Kidney capillary endothelial cell (primary cell): ENCODE data around the gene ZNF554.

Experiments
- DNase-seq: peaks from one replicate; pipeline ENCODE4 v3.0.0-alpha.2; 2018; ENCODE audit warnings: low spot score

The ZNF554 gene

GRCh38 chr19:2819540-2820111 is at the start of gene ZNF554:
TSS of gene ZNF554 (plus strand) at chr19:2819868. CDS start at chr19:2820072, 204 bp downstream.
- DNase-seq: peak; percentile 95

DNA sequence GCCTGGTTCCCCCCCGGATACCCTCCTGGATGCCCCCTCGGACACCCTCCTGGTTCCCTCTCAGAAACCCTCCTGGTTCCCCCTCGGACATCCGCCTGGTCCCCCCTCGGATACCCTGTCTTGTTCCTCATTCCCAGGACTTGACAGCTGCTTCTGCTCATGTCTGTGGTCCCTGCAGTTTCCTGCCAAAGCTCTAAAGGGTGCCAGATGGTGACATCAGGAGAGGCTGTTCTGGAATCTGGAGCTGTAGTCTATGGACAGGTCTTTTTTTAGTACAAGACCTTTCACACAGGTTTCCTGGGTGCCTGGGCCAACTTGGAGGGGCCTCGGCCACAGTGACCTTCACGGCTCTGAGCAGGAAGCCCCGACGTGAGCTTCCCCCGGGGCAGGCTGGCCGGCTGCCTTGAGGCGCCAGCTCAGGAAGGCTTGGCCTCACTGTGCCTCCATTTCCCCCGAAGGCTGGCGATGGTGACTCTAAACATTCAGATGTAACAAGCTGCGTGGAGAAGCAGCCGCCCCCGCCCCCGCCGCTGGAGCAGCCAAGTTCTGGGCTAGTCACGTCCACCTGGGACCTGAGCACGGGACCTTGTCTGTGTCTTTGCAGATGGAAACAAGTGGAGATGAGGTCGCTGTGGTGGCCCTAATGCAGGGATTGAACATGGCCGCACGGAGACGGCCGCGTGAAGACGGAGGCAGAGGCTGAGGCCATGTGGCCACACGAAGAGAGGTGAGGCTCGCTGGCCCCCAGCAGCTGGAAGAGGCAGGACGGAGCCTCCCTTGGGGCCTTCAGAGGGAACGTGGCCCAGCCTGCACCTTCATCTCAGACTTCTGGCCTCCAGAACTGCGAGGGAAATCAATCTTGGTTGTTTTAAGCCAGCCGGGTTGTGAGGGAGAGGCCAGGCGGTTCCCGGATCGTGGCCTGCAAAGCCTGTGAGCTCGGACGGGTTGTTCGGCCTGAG is 49.3 kb upstream of the ZNF554 start:
- no peak for DNase-seq

GRCh38 chr19:2771786-2772674 is 47.6 kb upstream of the ZNF554 start:
- no peak for DNase-seq

GRCh38 chr19:2774083-2774679 is 45.5 kb upstream of the ZNF554 start:
- no peak for DNase-seq

DNA sequence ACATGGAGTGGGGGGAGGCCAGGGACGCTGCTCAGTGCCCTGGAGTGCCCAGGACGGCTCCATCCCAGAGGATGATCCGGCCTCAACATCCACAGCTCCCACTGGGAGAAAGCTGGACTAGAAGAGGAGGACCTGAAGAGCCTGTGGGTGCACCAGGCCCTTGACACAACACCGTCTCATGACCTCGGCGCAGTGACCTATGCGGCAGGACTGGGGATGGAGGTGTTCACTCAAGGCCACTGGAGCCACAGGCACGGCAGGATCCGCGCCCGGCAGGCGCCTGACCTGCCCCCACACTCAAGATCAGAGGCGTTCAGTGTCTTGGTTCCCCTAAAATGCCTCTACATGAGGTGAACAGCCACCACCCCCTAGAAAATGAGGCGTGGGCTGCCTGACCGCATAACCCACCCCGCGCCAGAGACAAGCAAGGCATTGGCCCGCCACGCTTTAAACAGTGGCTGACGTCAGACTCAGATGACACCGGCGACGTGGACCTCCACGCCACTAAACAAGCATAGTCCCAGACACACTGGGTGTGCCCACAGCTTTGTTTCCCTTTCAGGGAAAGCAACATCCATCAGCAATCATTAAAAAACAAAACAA is 44.6 kb upstream of the ZNF554 start:
- DNase-seq: no peak

DNA sequence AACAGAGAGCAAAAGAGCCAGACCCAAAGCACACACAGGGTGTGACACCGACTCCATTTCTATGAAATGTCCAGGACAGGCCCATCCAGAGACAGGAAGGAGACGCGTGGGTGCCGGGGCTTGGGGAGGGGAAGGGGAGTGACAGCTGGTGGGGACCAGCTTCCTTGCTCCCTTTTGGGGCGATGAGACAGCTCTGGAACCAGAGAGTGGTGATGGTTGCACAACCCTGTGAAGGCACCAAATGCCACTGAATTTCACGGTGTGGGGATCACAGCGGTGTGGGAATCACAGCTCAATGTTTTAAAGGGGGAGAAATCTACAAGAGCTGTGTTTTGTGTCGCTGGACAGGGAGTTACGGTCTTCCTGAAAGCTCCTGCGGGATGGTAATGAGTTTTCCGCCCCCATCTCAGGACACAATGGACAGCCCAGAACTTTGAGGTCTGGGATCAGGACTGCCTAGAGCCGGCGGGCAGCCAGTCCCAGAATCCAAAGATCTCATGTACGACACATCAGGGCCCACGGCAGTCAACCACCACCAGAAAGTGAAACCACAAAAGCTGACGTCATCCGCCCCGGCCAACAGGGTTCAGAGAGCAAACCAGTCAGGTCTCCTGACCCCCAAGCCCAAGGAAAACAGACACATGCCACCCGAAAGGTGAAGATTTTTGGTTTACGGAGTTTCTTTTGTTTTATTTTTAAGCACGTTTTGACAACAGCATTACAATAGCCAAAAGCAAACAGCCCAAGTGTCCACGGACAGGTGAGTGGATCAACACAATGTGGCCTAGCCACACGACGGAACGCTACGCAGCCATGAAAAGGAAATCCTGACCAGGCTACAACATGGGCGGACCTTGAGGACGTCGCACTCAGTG is 43.9 kb upstream of the ZNF554 start:
- peak; percentile 44 for DNase-seq

DNA sequence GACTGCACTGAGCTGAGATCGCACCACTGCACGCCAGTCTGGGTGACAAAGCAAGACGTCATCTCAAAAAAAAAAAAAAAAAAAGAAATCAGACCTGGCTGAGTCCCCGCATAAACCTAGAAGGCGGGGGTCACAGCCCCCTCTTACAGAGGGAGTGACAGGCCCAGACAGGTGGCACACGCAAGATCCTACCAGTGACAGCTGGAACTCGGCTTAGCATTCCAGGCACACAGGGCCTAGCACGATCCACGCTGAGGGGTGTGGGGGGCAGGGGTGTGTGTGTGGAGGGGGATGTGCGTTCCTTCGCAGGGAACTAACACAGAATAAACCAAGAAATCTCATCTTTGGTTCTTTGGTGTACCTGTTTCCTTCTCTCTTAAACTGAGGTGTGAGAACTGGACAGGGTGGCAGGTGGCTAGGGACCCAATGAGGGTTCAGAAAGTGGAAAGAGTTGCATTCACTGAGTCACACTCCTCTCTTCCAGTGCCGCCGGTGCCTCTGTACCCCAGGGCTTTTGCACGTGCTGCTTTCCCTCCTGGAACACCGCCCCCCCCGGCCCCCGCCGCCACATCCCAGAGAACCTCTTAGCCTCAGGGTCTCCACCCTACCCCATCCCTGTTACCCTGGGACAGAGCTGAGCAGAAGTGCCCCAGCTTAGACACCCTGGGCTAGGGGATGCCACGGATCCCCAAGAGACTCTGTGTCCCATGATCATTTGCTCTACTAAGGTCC is 41.5 kb upstream of the ZNF554 start:
- DNase-seq: no peak

DNA sequence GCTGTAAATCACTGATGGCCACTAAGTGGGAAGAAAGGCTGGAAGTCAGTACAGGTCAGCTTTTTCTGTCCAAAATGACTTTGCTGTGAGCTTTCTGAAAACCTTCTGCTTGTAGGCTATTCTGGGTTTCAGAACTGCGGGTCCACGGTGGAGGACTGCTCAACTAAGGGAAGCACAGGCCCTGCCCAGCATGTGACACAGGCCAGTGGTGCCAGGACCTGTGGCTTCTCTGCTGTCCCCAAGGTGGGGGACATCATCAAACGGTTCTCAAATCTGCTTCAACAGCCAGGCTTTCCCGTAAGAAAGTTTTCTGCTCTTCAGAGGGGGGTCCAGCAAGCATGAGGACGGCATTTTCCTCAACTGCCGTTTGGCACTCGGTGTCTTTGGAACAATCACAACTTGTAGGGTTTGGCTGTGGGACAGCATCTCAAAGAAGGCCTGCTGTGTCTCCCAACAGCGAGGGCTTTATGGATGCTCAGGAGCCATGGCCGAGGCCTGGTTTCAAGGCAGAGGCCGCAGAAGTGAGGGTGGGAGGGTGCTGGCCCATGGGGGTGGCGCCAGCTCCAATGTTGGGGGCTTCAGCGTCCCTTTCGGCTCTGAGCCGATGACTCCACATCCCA is 40.4 kb upstream of the ZNF554 start:
- no peak for DNase-seq

- DNase-seq: no peak
These were observed 39.4 kb upstream of the ZNF554 start for GRCh38 chr19:2780284-2780683.

- DNase-seq: peak; percentile 2
These were observed 37.2 kb upstream of the ZNF554 start for GRCh38 chr19:2782329-2782935.

DNA sequence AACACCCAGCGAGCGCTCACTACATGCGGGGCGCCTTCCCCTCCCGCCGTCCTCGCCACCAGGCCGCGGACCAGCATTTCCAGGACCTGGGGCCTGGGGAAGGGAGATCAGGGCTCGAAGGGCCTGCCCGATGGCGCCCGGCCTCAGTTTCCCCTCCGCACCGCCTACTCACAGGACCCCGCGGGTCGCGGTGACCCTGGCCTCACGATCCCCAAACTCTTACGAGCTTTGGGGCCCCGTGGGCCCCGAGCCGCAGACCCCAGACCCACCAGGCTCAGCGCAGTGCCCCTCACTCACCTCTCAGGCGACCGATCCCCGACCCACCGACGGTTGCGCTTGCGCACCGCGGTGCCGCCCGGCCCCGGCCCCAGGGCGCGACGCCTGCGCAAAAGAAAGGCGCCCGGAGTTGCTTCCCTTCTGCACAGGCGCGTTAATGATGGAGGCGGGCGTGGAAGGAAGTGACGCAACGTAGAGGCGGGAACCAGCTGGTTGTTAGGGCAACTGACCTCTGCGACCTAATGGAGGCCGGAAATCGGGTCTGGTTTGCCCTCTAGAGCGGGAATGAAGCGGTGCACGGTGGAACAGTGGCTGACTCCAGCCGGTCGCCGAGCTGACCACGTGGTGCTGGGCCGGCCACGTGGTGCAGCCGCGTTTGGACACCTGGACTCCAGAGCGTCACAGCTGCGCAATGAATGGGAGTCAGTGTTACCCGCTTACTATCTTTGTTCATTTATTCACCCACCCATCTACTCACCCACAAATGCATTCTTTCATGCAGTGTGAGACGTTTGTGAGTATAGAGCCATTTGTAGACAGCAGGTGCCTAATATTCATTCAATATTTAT is 36.5 kb upstream of the ZNF554 start, which contains the start of gene SGTA:
TSS of gene SGTA (minus strand) at position 338 of the 845 bp plus-strand sequence. CDS start 14,205 bp downstream, outside the sequence.
- peak; percentile 98 for DNase-seq

- no peak for DNase-seq
These were observed 35.9 kb upstream of the ZNF554 start for GRCh38 chr19:2783781-2784145.

DNA sequence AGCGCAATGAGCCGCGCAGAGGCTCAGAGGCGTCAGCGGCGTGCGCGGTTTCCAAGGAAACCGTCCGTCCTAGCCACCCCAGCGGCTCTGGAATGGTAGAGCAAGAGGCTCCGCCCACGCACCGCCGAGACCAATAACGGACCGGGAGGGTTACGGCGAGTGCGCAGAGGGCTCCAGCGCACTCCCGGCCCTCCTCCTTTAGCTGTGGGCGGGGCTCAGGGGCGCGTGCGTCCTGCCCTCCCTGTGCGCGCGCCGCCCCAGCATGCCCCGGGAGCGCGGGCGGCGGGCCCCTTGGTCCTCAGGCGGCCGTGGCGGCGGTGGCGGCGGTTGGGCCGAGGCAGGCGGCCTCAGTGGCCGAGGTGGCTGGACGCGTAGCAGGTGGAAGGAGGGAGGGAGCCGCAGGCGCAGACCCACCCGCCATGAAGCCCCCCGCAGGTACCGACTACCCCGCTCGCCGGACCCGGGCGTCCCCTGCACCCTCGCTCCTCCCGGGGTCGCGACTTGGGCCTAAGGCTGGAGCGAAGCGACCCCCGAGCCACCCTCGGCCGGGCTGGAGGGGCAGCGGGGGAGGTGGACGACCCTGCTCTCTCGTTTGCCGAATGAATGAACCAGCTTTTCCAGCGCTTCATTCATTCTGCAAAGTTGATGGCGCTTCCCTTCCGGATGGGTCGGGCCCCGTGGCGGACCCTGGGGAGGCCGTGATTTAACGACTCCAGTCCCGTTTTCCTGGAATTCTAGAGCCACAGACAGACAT is 34.2 kb upstream of the ZNF554 start, which contains the start of gene THOP1:
TSS of gene THOP1 (plus strand) at position 260 of the 754 bp plus-strand sequence. CDS start at position 420, 160 bp downstream.
- peak; percentile 99 for DNase-seq

DNA sequence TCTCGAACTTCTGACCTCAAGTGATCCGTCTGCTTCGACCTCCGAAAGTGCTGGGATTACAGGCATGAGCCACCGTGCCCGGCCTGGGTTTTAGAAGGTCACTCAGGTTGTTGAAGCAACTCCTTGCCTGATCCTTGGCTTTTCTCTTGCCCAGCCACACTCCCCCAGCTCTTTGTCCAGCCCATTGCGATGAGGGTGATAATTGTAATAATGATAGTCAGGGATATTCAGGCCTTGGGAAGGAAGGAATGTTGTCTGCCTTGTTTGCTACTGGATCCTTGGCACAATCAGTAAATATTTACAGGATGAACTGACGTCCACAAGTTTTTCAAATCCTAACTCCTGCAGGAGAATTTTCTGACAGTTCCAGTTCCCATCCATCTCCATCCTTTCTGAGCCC is 32.6 kb upstream of the ZNF554 start:
- DNase-seq: no peak

- DNase-seq: no peak
These were observed 31.4 kb upstream of the ZNF554 start for GRCh38 chr19:2788237-2788636.

DNA sequence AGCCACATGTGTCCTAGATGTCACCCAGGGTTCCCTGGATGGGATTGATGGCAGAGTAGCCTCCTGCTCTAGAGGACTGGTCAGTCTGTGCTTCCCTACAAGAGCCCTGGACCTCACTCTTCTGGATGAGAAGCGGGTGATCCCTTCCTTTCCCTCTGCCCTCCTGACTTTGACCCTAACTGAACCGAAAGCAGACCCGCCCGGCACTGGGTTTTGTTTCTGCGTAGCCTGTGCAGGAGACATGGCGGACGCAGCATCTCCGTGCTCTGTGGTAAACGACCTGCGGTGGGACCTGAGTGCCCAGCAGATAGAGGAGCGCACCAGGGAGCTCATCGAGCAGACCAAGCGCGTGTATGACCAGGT is 29.5 kb upstream of the ZNF554 start:
- no peak for DNase-seq
